Esophagus muscularis mucosa (tissue), 4 donors: ENCODE data around the gene UBE2S. TPM values are rescaled to one million over a fixed set of nuclear protein-coding genes. Genes with fewer than 3 reads are reported as not detected.

ENCODE experiments used
- DNase-seq: peaks from one replicate; pipeline ENCODE4 v3.0.0-alpha.2; 2017; ENCODE audit errors: extremely low spot score
- H3K27ac ChIP-seq, 4 donors: fragments of 200-600 bp; sonication (generic); replicated peaks in 1 of 4; 1 replicate in 3 of 4; 2 replicates in 1 of 4; pipeline ENCODE4 v1.5.1; 2016 to 2019; ENCODE audit warnings: mild to moderate bottlenecking in 1 of 4
- H3K27me3 ChIP-seq, 4 donors: fragments of 200-600 bp; sonication (generic); one replicate each; pipeline versions ENCODE4 v1.5.1 to v1.6.0; 2016 to 2019
- H3K36me3 ChIP-seq, 4 donors: fragments of 200-600 bp; sonication (generic); one replicate each; pipeline ENCODE4 v1.5.1; 2016 to 2019
- H3K4me1 ChIP-seq, 4 donors: fragments of 200-600 bp; sonication (generic); one replicate each; pipeline ENCODE4 v1.5.1; 2016 to 2019
- H3K4me3 ChIP-seq, 4 donors: fragments of 200-600 bp; sonication (generic); 1 replicate in 2 of 4; 2 replicates in 2 of 4; pipeline ENCODE4 v1.5.1; 2016 to 2019; ENCODE audit warnings: mild to moderate bottlenecking in 4 of 4, moderate library complexity in 1 of 4
- H3K9me3 ChIP-seq, 4 donors: fragments of 200-600 bp; sonication (generic); 1 replicate in 3 of 4; 2 replicates in 1 of 4; pipeline ENCODE4 v1.5.1; 2016 to 2019
- EP300 ChIP-seq: sonication (generic); formaldehyde crosslinking; IDR thresholded peaks from one replicate; pipeline ENCODE4 v1.6.1; 2017; ENCODE audit warnings: antibody characterized with exemption
- POLR2A ChIP-seq: fragments of 450-650 bp; IDR thresholded peaks from one replicate; pipeline ENCODE4 v1.6.1; 2017; ENCODE audit warnings: antibody characterized with exemption, moderate library complexity, mild to moderate bottlenecking, low read depth
- POLR2AphosphoS5 ChIP-seq, 2 donors: sonication (generic); formaldehyde crosslinking; IDR thresholded peaks; one replicate each; pipeline ENCODE4 v1.6.1; 2017; ENCODE audit warnings: antibody characterized with exemption in 2 of 2
- WGBS: methylation state at CpG from one replicate; pipeline ENCODE4 v1.1.5; 2018; 5-methylcytosine and 5-hydroxymethylcytosine counted together
- intact Hi-C: fragments of 100-400 bp; cut with DNase I; formaldehyde crosslinking; loops from one replicate; pipeline ENCODE4 v1.15.1; 2023
- total RNA-seq, 4 donors: library from RNA; depleted of rRNA; stranded (reverse); fragments of >200 nt; gene quantifications; one replicate each; pipeline versions ENCODE4 v1.1.0 to v1.2.1, GENCODE V29; 2016
- TF ChIP-seq, protein P1 (sequence below), 3 experiments: fragments of 200-600 bp in 2 of 3; fragments of 450-650 bp in 1 of 3; sonication (generic) in 2 of 3; IDR thresholded peaks; one replicate each; pipeline ENCODE4 v1.5.1; 2017 to 2019; ENCODE audit warnings: antibody characterized with exemption in 3 of 3, mild to moderate bottlenecking in 2 of 3, moderate library complexity in 1 of 3

Gene UBE2S
- total RNA-seq, 4 donors from 2014 or later: 9.1 to 37.9 (median 22.0) TPM

DNA sequence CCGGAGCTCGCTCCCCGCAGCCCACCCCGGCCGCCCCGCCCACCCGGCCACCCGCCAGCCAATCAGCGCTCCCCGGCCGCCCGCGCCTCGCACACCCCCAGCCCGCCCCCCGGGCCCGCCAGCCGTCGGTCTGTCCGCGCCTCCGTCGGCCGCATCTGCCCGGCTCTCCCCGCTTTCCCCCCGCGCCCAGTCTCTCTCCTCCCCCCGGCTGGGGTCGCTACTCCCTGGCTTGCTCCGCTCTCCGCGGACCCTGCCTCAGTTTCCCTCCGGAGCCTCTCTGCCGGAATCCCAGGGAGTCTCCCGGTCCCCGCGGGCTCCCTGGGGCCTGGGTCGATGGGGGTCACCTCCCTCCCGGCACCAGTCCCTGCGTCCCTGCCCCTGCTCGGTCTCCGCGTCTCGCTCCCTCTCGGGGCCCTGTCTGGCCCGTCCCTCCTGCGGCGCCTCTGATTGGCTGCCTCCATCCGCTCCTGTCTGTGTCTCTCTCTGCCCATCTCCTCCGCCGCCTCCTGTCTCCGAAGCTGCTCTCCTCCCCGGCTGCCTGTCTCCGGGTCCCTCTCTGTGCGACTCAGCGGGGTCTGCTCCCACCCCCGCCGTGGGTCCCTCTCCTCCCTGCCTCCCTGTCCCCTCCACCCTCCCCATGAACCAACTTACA, 37.8 kb downstream of the UBE2S start:
- peak overlapping the region; percentile 31 to 48 (median 38) for H3K4me3 ChIP-seq
- no peaks in the 10 kb centered on the region for H3K9me3 ChIP-seq
- intact Hi-C loops: no loop called here
- no peaks in the 10 kb centered on the region for H3K36me3 ChIP-seq
- no peak overlapping the region for H3K27ac ChIP-seq
- no peak for TF ChIP-seq POLR2AphosphoS5 (IDR thresholded peaks at IDR 0.05)
- TF ChIP-seq, protein P1, sequence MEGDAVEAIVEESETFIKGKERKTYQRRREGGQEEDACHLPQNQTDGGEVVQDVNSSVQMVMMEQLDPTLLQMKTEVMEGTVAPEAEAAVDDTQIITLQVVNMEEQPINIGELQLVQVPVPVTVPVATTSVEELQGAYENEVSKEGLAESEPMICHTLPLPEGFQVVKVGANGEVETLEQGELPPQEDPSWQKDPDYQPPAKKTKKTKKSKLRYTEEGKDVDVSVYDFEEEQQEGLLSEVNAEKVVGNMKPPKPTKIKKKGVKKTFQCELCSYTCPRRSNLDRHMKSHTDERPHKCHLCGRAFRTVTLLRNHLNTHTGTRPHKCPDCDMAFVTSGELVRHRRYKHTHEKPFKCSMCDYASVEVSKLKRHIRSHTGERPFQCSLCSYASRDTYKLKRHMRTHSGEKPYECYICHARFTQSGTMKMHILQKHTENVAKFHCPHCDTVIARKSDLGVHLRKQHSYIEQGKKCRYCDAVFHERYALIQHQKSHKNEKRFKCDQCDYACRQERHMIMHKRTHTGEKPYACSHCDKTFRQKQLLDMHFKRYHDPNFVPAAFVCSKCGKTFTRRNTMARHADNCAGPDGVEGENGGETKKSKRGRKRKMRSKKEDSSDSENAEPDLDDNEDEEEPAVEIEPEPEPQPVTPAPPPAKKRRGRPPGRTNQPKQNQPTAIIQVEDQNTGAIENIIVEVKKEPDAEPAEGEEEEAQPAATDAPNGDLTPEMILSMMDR (IDR thresholded peaks at IDR 0.05): no peak
- no peak for TF ChIP-seq EP300
- no peak for TF ChIP-seq POLR2A
- DNase-seq: no peak
- peaks cover 5 to 96% (median 51%) of the 10 kb centered on the region in 4 donors for H3K27me3 ChIP-seq
- H3K4me1 ChIP-seq: peaks cover 17 to 30% (median 28%) of the 10 kb centered on the region in 4 donors
- WGBS: 0% methylated on average over 24 of the region's 59 CpGs

DNA sequence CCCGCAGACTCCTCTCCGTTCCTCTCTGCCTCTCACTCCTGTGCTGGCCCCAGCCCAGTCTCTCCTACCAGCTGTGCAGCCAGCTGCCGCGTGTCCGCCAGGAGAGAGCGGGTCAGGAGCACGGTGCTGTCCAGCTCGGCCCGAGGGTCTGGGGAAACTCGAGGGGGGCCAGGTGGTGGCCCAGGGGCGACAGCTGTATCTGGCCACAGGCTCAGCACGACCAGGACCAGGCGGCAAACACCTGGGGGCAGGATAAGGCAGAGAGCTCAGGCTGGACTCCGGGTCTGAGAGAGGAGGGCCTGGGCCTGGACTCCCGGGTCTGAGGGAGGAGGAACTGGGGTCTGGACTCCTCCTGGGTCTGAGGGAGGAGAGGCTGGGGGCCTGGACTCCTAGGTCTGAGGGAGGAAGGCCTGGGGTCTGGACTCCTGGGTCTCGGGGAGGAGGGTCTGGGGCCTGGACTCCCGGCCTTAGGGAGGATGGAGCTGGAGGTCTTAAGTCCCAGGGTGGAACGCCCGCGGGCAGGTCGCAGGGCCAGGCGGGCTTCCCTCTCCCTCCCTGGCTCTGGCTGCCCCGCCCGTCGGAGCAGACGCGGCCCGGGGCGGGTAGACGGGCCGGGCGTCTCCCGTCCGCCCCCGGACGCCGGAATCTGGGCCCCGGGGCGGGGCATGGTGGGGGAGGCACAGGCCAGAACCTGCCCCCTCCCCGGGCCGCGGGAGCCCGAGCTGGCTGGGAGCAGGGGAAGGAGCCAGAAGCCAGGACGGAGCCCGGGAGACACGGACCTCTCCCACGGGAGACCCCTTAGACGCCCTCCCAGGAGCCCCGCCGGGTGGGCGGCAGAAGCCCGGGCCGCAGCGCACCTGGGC, 38.7 kb downstream of the UBE2S start:
- Histone ChIP-seq H3K36me3 (no peaks in the 10 kb centered on the region), H3K27me3 (peaks cover 5 to 87% (median 46%) of the 10 kb centered on the region in 4 donors), H3K27ac (no peak overlapping the region), H3K4me1 (peaks cover 14 to 24% (median 22%) of the 10 kb centered on the region in 4 donors), H3K9me3 (no peaks in the 10 kb centered on the region), H3K4me3 (peak overlapping the region; percentile 18 to 48 (median 30))
- DNase-seq: no peak
- WGBS: 32% methylated on average over 14 of the region's 54 CpGs
- intact Hi-C loops: no loop called here
- TF ChIP-seq EP300 (no peak), POLR2A (no peak), POLR2AphosphoS5 (IDR thresholded peaks at IDR 0.05) (no peak)
- TF ChIP-seq, protein P1 (IDR thresholded peaks at IDR 0.05): no peak

DNA sequence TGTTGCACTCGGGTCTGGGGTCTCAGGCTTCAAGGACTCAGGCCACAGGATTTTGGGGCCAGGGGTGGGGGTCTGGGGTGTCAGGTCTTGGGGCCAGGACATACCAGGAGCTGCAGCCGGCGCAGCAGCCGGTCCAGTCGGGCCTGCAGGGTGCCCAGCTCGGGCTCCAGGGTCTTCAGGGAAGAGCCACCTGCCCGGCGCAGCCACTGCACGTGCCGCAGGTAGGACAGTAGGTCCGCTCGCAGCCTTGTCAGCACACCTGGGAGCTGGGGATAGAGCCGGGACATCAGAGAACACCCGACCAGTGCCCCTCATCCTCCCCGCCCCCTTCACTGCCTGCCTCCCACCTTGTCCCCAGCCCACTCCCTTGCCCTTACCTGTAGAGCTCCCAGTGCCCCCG, 39.5 kb downstream of the UBE2S start:
- H3K9me3 ChIP-seq: no peaks in the 10 kb centered on the region
- intact Hi-C loops: no loop called here
- no peak for DNase-seq
- peaks cover 13 to 22% (median 21%) of the 10 kb centered on the region in 4 donors for H3K4me1 ChIP-seq
- TF ChIP-seq EP300 (no peak), POLR2AphosphoS5 (IDR thresholded peaks at IDR 0.05) (no peak)
- TF ChIP-seq, protein P1 (IDR thresholded peaks at IDR 0.05): no peak
- no peaks in the 10 kb centered on the region for H3K36me3 ChIP-seq
- peaks cover 5 to 79% (median 41%) of the 10 kb centered on the region in 4 donors for H3K27me3 ChIP-seq
- no peak overlapping the region for H3K4me3 ChIP-seq
- no peak overlapping the region for H3K27ac ChIP-seq
- WGBS: 67% methylated on average over 1 of the region's 16 CpGs

DNA sequence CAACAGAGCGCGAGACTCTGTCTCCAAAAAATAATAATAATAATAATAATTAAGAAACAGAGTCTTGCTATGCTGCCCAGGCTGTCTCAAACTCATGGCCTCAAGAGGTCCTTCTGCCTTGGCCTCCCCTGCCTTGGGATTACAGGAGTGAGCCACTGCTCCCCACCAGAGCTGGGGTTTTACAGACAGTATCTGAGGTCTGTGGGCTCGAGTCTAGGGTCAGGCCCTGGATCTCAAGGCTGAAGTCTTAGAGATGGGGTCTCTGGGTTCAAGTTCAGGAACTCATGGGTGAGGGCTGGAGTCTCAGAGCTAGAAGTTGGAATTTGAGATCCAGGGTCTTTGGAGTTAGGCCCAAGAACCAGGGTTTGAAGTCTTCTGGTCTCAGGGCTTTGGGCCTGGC, 40.8 kb downstream of the UBE2S start:
- H3K27me3 ChIP-seq: peaks cover 5 to 78% (median 28%) of the 10 kb centered on the region in 4 donors
- H3K4me3 ChIP-seq: no peak overlapping the region
- intact Hi-C loops: no loop called here
- H3K27ac ChIP-seq: no peak overlapping the region
- H3K4me1 ChIP-seq: peaks cover 13 to 22% (median 21%) of the 10 kb centered on the region in 4 donors
- TF ChIP-seq POLR2A (no peak), POLR2AphosphoS5 (IDR thresholded peaks at IDR 0.05) (no peak)
- TF ChIP-seq, protein P1 (IDR thresholded peaks at IDR 0.05): no peak
- no peaks in the 10 kb centered on the region for H3K9me3 ChIP-seq
- no peak for DNase-seq
- 80% methylated on average over 3 of the region's 3 CpGs for WGBS
- H3K36me3 ChIP-seq: no peaks in the 10 kb centered on the region
